Activated CD4-positive, alpha-beta memory T cell treated with anti-CD3 and anti-CD28 coated beads, Interleukin-2, amount 10 ng/mL, durations not matched to agents 7 days and 5 days (primary cell): Measurements from ENCODE around the gene EXOC3L4. TPM values are rescaled to one million over a fixed set of nuclear protein-coding genes. Genes with fewer than 3 reads are reported as not detected.

Experiments
- total RNA-seq, 2 experiments: library from RNA; stranded (reverse); gene quantifications; one replicate each; pipeline ENCODE4 v1.2.3, GENCODE V29; 2021

Gene EXOC3L4
- total RNA-seq, 2 experiments from 2014 or later = not detected

Other genes with a start within 250 kb of the EXOC3L4 start
- gene AMN, start 172.1 kb upstream of the EXOC3L4 start, total RNA-seq = under 1 TPM; 0.20 to 0.23 TPM
- gene CDC42BPB, start 37.2 kb upstream of the EXOC3L4 start, total RNA-seq = under 1 TPM; 0.78 to 0.81 TPM
- gene LBHD2, start 10.5 kb upstream of the EXOC3L4 start, total RNA-seq = not detected
- gene TNFAIP2, start 28.7 kb downstream of the EXOC3L4 start, total RNA-seq = under 1 TPM; 0.20 to 0.50 TPM
- 100 to 1,000 TPM; 188 to 197 TPM for gene EIF5, start 239.5 kb downstream of the EXOC3L4 start, total RNA-seq